Activated T-cell treated with anti-CD3 and anti-CD28 coated beads, Interleukin-2, amount 50 U/mL, for 72 hours (primary cell): ENCODE results near the gene HOXC5. TPM values are rescaled to one million over a fixed set of nuclear protein-coding genes. Genes with fewer than 3 reads are reported as not detected.

ENCODE experiments used
- ATAC-seq, 2 donors: fragments of 150-1000 bp; cut with Tn5 transposase; replicated peaks in 1 of 2; 2 replicates each; pipeline ENCODE4 v1.10.0; 2021; ENCODE audit warnings: moderate library complexity in 2 of 2, mild to moderate bottlenecking in 1 of 2
- DNase-seq, 2 donors: peaks; one replicate each; pipeline ENCODE4 v3.0.0; 2021 to 2022; ENCODE audit warnings: mixed read lengths in 1 of 2
- H3K27ac Mint-ChIP-seq: one replicate; pipeline ENCODE4 v1.8.0; 2022; ENCODE audit warnings: mild to moderate bottlenecking, moderate library complexity, mixed read lengths
- H3K27me3 Mint-ChIP-seq: one replicate; pipeline ENCODE4 v1.8.0; 2022; ENCODE audit warnings: low read depth, mixed read lengths
- H3K36me3 Mint-ChIP-seq, 2 donors: one replicate each; pipeline ENCODE4 v1.8.0; 2022; ENCODE audit warnings: mixed read lengths in 2 of 2, mild to moderate bottlenecking in 1 of 2; ENCODE audit not compliant: insufficient read depth in 2 of 2
- H3K4me1 Mint-ChIP-seq: one replicate; pipeline ENCODE4 v1.8.0; 2022; ENCODE audit warnings: low read depth, mixed read lengths
- H3K4me3 Mint-ChIP-seq, 2 donors: one replicate each; pipeline ENCODE4 v1.8.0; 2022; ENCODE audit warnings: mild to moderate bottlenecking in 2 of 2, mixed read lengths in 2 of 2, moderate library complexity in 2 of 2
- H3K9me3 Mint-ChIP-seq, 2 donors: one replicate each; pipeline ENCODE4 v1.8.0; 2022; ENCODE audit warnings: mixed read lengths in 2 of 2
- total RNA-seq, 2 donors: library from RNA; stranded (reverse); gene quantifications; one replicate each; pipeline ENCODE4 v1.2.3, GENCODE V29; 2022

The HOXC5 gene
- total RNA-seq, 2 donors from 2014 or later = not detected

GRCh38 chr12:54016051-54016450, 16.8 kb upstream of the HOXC5 start:
- Mint-ChIP-seq H3K4me1 (peaks cover 43% of the 10 kb centered on the region), H3K9me3 (no peaks in the 10 kb centered on the region), H3K4me3 (no peak overlapping the region), H3K27me3 (peaks cover 75% of the 10 kb centered on the region), H3K36me3 (no peaks in the 10 kb centered on the region), H3K27ac (no peak overlapping the region)
- no peak for ATAC-seq
- DNase-seq = no peak

DNA sequence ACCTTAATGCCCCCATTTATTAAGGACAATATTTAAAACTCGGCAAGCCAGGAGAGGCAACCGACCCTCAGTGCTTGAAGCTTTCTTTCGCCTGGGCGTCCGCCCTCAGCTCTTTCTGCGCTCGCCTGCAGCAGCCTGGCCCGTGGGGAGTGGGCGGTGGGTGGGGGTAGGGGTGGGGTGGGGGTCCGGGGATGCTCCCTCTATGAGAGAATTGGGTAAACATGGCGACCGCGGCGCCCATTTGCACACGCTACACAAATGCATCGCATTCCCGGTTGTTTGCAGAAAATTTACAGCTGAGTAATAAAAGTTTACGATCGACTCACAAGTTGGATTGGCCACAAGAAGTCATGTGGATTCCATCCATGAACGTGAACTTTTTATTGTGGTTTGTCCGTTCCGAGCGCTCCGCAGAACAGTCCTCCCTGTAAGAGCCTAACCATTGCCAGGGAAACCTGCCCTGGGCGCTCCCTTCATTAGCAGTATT, 16.3 kb upstream of the HOXC5 start:
- Mint-ChIP-seq H3K36me3 (no peaks in the 10 kb centered on the region), H3K4me1 (peaks cover 41% of the 10 kb centered on the region), H3K27ac (no peak overlapping the region), H3K27me3 (peaks cover 75% of the 10 kb centered on the region), H3K4me3 (peak overlapping the region; percentile 56 to 64), H3K9me3 (no peaks in the 10 kb centered on the region)
- DNase-seq = no peak
- ATAC-seq = no peak

DNA sequence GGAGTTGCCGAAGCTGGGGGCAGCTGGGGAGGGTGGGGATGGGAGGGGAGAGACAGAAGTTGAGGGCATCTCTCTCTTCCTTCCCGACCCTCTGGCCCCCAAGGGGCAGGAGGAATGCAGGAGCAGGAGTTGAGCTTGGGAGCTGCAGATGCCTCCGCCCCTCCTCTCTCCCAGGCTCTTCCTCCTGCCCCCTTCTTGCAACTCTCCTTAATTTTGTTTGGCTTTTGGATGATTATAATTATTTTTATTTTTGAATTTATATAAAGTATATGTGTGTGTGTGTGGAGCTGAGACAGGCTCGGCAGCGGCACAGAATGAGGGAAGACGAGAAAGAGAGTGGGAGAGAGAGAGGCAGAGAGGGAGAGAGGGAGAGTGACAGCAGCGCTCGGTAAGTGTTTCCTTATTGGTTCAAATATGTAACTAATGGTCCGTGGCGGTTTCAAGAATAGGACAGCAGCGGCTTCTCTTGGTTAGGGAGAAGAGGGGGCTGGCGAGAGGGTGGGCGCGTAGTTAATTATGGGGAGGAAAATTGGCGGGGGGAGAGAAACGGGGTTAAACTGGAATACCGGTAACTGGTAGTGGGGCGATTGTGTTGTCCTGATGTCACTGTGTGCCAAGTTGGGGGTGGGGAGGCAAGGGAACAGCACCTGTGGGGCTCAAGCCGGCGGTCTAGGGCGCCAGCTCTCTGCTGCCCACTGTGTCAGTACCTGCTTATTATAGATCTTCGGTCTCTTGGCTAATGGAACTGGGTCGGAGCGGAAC, 15.6 kb upstream of the HOXC5 start:
- Mint-ChIP-seq H3K4me3 (peak overlapping the region; percentile 80 to 93), H3K36me3 (no peaks in the 10 kb centered on the region), H3K27ac (peak overlapping the region; percentile 42), H3K4me1 (peaks cover 40% of the 10 kb centered on the region), H3K27me3 (peaks cover 75% of the 10 kb centered on the region), H3K9me3 (no peaks in the 10 kb centered on the region)
- ATAC-seq (peak; percentile 61 to 63), DNase-seq (no peak)

- DNase-seq = peak; percentile 79 to 83
- no peak overlapping the region for H3K27ac Mint-ChIP-seq
- ATAC-seq = peak; percentile 89 to 92
- H3K9me3 Mint-ChIP-seq = no peaks in the 10 kb centered on the region
- peaks cover 40% of the 10 kb centered on the region for H3K4me1 Mint-ChIP-seq
- H3K27me3 Mint-ChIP-seq = peaks cover 75% of the 10 kb centered on the region
- peak overlapping the region; percentile 80 to 93 for H3K4me3 Mint-ChIP-seq
- H3K36me3 Mint-ChIP-seq = no peaks in the 10 kb centered on the region
These were observed 14.9 kb upstream of the HOXC5 start for GRCh38 chr12:54017878-54018467.

- Mint-ChIP-seq H3K9me3 (no peaks in the 10 kb centered on the region), H3K4me3 (peak overlapping the region; percentile 80 to 93), H3K27me3 (peaks cover 75% of the 10 kb centered on the region), H3K36me3 (no peaks in the 10 kb centered on the region), H3K4me1 (peaks cover 40% of the 10 kb centered on the region), H3K27ac (no peak overlapping the region)
- ATAC-seq = no peak
- DNase-seq = no peak
These were observed 14.3 kb upstream of the HOXC5 start for GRCh38 chr12:54018468-54018984.

DNA sequence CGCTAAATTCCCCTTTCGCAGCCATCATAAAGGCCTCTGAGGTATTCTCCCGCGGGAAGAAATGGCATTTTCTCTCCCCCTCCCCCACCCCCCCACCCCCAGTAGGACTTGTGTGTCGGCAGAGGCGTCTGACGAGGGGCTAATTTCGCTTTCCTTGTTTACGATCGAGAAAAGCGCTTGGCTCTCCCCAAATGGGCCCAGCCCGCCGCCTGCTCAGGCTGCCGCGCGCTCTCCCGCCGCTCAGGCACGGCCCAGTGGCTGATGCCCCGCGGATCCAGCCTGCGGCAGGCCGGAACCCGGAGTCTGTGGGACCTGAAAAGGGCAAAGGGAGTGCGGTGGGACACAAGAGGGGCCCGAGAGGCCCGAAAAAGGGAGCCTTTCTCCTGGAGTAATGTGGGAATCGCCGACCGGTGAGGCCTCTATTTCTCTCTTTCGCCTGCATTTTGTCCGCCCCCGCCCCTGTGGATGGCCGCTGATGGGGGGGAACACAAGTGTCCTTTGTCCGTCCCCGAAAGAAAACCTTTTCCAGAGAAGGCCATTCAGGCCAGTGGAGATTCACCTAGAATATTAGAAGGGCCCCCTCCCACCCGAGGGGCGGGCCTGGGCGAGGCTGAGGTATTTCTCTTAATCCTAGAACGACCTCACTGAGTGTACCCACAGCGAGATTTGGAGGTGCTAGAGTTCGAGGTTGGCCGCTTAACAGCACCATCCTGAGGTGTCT, 13.6 kb upstream of the HOXC5 start:
- Mint-ChIP-seq H3K27ac (no peak overlapping the region), H3K9me3 (no peaks in the 10 kb centered on the region), H3K4me3 (peak overlapping the region; percentile 9 to 56), H3K4me1 (peaks cover 36% of the 10 kb centered on the region), H3K27me3 (peaks cover 75% of the 10 kb centered on the region), H3K36me3 (no peaks in the 10 kb centered on the region)
- DNase-seq (no peak), ATAC-seq (no peak)

DNA sequence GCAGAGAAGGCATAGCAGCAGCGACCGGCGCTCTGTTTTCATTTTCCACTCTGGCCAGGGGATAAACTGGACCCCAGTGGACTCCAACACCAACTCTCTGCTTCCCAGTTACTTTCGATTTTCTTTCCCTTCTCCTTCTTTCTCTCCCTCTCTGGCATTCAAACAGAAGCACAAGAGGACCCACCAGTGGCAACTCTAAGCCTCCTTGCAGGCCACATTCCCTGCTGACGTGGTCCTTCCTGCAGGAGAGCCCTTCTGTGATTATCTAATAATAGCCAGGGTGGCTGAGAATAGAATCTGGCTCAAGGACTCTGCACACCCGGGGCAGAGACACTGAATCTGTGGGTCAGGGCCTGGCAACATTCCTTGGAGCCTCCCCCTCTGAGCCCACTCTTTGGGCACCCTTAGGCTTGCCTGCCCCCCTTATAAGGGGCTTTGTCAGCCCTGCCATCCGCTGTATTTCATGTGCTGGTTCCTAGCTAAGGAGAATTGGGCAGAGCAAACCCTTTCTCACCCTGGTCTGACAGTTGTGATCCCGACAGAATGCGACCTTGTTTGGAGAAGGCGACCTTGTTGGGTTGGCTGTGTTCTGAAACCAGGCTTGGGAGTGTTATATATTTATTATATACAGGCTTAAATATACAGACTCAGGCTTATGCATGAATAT, 12.8 kb upstream of the HOXC5 start:
- no peak overlapping the region for H3K27ac Mint-ChIP-seq
- H3K9me3 Mint-ChIP-seq = no peaks in the 10 kb centered on the region
- H3K36me3 Mint-ChIP-seq = no peaks in the 10 kb centered on the region
- no peak for DNase-seq
- peak overlapping the region; percentile 25 to 58 for H3K4me3 Mint-ChIP-seq
- ATAC-seq = no peak
- peaks cover 75% of the 10 kb centered on the region for H3K27me3 Mint-ChIP-seq
- peaks cover 28% of the 10 kb centered on the region for H3K4me1 Mint-ChIP-seq

DNA sequence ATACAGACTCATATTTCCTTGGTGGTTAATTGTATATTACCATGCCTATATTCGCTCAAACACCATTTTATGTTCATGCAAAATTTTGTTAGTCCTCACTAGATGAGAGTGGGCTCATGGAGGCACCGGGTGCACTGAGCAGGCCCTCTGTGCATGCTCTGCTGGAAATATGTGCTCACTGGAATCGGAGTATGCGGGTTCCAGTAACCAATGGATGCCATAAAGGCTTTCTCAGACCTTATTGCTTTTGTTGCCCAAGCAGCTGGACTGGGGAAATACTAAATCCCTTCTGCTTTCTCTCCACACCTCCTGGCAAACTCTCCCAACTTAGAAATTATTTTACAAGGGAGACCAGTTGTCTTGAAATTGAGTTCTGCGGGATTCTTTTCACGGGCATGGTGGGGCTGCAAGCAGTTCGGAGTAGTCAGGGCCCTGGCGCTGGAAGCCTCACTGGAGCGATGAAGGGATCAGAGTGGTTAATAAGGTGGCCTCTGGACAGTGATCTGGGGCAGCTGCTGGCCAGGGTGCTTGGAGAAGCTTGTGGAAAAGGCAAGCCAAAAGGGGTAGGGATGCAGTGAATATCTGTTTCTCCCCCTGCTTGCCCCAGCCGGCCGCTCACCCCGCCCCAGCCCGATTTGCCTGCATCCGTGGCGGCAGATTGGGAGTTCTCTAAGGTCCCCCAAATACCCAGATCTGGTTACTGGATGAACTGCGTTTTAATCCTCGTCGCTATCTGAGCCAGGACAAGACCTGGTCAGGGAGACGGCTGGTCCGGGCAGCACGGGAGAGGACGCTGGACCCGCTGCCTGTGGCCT, 12.1 kb upstream of the HOXC5 start:
- H3K27ac Mint-ChIP-seq = no peak overlapping the region

DNA sequence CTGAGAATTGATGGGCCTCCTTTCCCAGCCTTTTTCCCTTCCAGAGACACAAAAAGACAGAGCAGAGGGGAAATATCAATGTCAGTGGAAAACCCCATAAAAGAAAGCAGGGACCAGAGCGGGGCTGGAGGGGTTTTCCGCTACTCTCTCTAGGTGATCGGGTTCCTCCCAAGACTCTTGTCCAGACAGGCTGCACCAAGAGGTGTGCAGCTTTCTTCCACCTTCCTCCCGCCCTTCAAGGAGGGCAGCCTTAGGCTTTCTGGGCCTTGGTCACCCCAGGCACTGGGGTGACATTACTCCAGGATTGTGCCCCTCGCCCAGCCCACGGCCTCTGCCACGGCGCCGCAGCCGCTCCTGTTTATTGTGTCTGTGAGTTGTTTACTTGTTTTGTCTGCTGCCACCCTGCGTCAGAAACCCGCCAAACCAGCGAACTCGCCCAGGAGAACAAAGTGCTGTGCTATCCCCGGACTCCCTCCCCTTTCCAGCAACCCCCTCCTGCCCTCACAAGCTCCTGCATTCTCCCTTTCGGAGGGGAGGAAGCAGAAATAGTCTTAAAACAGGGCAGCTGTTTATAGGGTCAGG, 11.3 kb upstream of the HOXC5 start:
- Mint-ChIP-seq H3K36me3 (no peaks in the 10 kb centered on the region), H3K27ac (no peak overlapping the region), H3K4me3 (peak overlapping the region in 1 of 2 donors; percentile 46), H3K27me3 (peaks cover 76% of the 10 kb centered on the region), H3K4me1 (peaks cover 24% of the 10 kb centered on the region), H3K9me3 (no peaks in the 10 kb centered on the region)
- ATAC-seq (no peak), DNase-seq (no peak)

More for the DNA sequence above, 12.1 kb upstream of the HOXC5 start:
- Mint-ChIP-seq H3K4me1 (peaks cover 24% of the 10 kb centered on the region), H3K36me3 (no peaks in the 10 kb centered on the region), H3K27me3 (peaks cover 75% of the 10 kb centered on the region), H3K4me3 (no peak overlapping the region), H3K9me3 (no peaks in the 10 kb centered on the region)
- ATAC-seq (no peak), DNase-seq (no peak)

- Mint-ChIP-seq H3K9me3 (no peaks in the 10 kb centered on the region), H3K27ac (no peak overlapping the region), H3K36me3 (no peaks in the 10 kb centered on the region), H3K4me3 (no peak overlapping the region), H3K4me1 (peaks cover 24% of the 10 kb centered on the region), H3K27me3 (peaks cover 86% of the 10 kb centered on the region)
- ATAC-seq (no peak), DNase-seq (no peak)
These were observed 9.6 kb upstream of the HOXC5 start for GRCh38 chr12:54022960-54023884.

- no peaks in the 10 kb centered on the region for H3K36me3 Mint-ChIP-seq
- DNase-seq = no peak
- H3K4me3 Mint-ChIP-seq = no peak overlapping the region
- peaks cover 92% of the 10 kb centered on the region for H3K27me3 Mint-ChIP-seq
- no peaks in the 10 kb centered on the region for H3K9me3 Mint-ChIP-seq
- peaks cover 25% of the 10 kb centered on the region for H3K4me1 Mint-ChIP-seq
- ATAC-seq = no peak
- H3K27ac Mint-ChIP-seq = no peak overlapping the region
These were observed 8.7 kb upstream of the HOXC5 start for GRCh38 chr12:54024127-54024526.
